H9 (cell line): Measurements from ENCODE around the gene KIF16B. TPM values are rescaled to one million over a fixed set of nuclear protein-coding genes. Genes with fewer than 3 reads are reported as not detected.

Experiments used
- DNase-seq: peaks from one replicate; pipeline ENCODE4 v3.0.0-alpha.2; 2017
- H2AFZ ChIP-seq: one replicate; pipeline ENCODE4 v1.6.1; 2013; ENCODE audit warnings: mild to moderate bottlenecking, low read length, control low read depth, moderate library complexity
- H2AK5ac ChIP-seq: 2 replicates; pipeline ENCODE4 v1.6.1; 2013; ENCODE audit warnings: low read length, control low read depth, mixed read lengths; ENCODE audit not compliant: insufficient read length
- H2BK120ac ChIP-seq: one replicate; pipeline ENCODE4 v1.6.1; 2013; ENCODE audit warnings: low read depth, mild to moderate bottlenecking, low read length, control low read depth, inconsistent platforms; ENCODE audit not compliant: poor library complexity, severe bottlenecking
- H2BK12ac ChIP-seq: 2 replicates; pipeline ENCODE4 v1.6.1; 2013; ENCODE audit warnings: low read length, control low read depth, mixed read lengths, low read depth; ENCODE audit not compliant: insufficient read length
- H2BK15ac ChIP-seq: 2 replicates; pipeline ENCODE4 v1.6.1; 2013; ENCODE audit warnings: low read depth, low read length, control low read depth
- H2BK20ac ChIP-seq: one replicate; pipeline ENCODE4 v1.6.1; 2013; ENCODE audit warnings: low read depth, mild to moderate bottlenecking, low read length, control low read depth, inconsistent platforms; ENCODE audit not compliant: poor library complexity, severe bottlenecking
- H2BK5ac ChIP-seq: 2 replicates; pipeline ENCODE4 v1.6.1; 2013; ENCODE audit warnings: low read length, control low read depth, mixed read lengths; ENCODE audit not compliant: insufficient read length
- H3K14ac ChIP-seq: 2 replicates; pipeline ENCODE4 v1.6.1; 2013; ENCODE audit warnings: low read length, control low read depth; ENCODE audit not compliant: insufficient read depth
- H3K18ac ChIP-seq: 2 replicates; pipeline ENCODE4 v1.6.1; 2013; ENCODE audit warnings: low read depth, mild to moderate bottlenecking, mixed read lengths, low read length, control low read depth; ENCODE audit not compliant: insufficient read length
- H3K23ac ChIP-seq: 2 replicates; pipeline ENCODE4 v1.6.1; 2013; ENCODE audit warnings: low read length, control low read depth, mixed read lengths, low read depth; ENCODE audit not compliant: insufficient read length
- H3K23me2 ChIP-seq: 2 replicates; pipeline ENCODE4 v1.6.1; 2013; ENCODE audit warnings: low read depth, mild to moderate bottlenecking, mixed read lengths, low read length, control low read depth; ENCODE audit not compliant: insufficient read length, poor library complexity, severe bottlenecking
- H3K27ac ChIP-seq: 2 replicates; pipeline ENCODE4 v1.5.1; 2013; ENCODE audit warnings: low read length, control low read depth, mixed read lengths, low read depth; ENCODE audit not compliant: insufficient read length
- H3K27me3 ChIP-seq: 2 replicates; pipeline ENCODE4 v1.6.1; 2013; ENCODE audit warnings: low read length, control low read depth, inconsistent platforms; ENCODE audit not compliant: insufficient read depth
- H3K4ac ChIP-seq: 2 replicates; pipeline ENCODE4 v1.6.1; 2013; ENCODE audit warnings: low read depth, mild to moderate bottlenecking, control low read depth, inconsistent platforms, low read length, moderate library complexity
- H3K4me1 ChIP-seq: 2 replicates; pipeline ENCODE4 v1.6.1; 2013; ENCODE audit warnings: low read length, control low read depth, inconsistent platforms; ENCODE audit not compliant: insufficient read depth
- H3K4me2 ChIP-seq: 2 replicates; pipeline ENCODE4 v1.6.1; 2013; ENCODE audit warnings: low read length, control low read depth, mixed read lengths; ENCODE audit not compliant: insufficient read length, insufficient read depth
- H3K56ac ChIP-seq: 2 replicates; pipeline ENCODE4 v1.6.1; 2013; ENCODE audit warnings: low read depth, mild to moderate bottlenecking, mixed read lengths, low read length, control low read depth; ENCODE audit not compliant: insufficient read length
- H3K79me1 ChIP-seq: 2 replicates; pipeline ENCODE4 v1.6.1; 2013; ENCODE audit warnings: low read depth, mild to moderate bottlenecking, moderate library complexity, low read length, control low read depth, inconsistent platforms; ENCODE audit not compliant: insufficient read depth, poor library complexity, severe bottlenecking
- H3K79me2 ChIP-seq: 2 replicates; pipeline ENCODE4 v1.6.1; 2013; ENCODE audit warnings: low read length, control low read depth, inconsistent platforms; ENCODE audit not compliant: insufficient read depth
- H3K9ac ChIP-seq: 2 replicates; pipeline ENCODE4 v1.6.1; 2013; ENCODE audit warnings: low read length, control low read depth, mixed read lengths; ENCODE audit not compliant: insufficient read length; ENCODE audit errors: extremely low read depth
- H3K9me3 ChIP-seq: one replicate; pipeline ENCODE4 v1.6.1; 2013; ENCODE audit warnings: low read depth, low read length, inconsistent platforms; ENCODE audit not compliant: control insufficient read depth
- H3T11ph ChIP-seq: one replicate; pipeline ENCODE4 v1.6.1; 2013; ENCODE audit warnings: mild to moderate bottlenecking, low read length, control low read depth, inconsistent platforms
- H4K20me1 ChIP-seq: one replicate; pipeline ENCODE4 v1.6.1; 2013; ENCODE audit not compliant: control insufficient read depth, insufficient read length, insufficient read depth
- H4K5ac ChIP-seq: 2 replicates; pipeline ENCODE4 v1.6.1; 2013; ENCODE audit warnings: low read depth, mild to moderate bottlenecking, mixed read lengths, low read length, control low read depth; ENCODE audit not compliant: insufficient read length
- H4K8ac ChIP-seq: replicated peaks from 2 replicates; pipeline ENCODE4 v1.6.1; 2013; ENCODE audit warnings: low read length, control low read depth, mixed read lengths, low read depth; ENCODE audit not compliant: insufficient read length
- H4K91ac ChIP-seq: 2 replicates; pipeline ENCODE4 v1.6.1; 2013; ENCODE audit warnings: low read depth, mild to moderate bottlenecking, moderate library complexity, mixed read lengths, low read length, control low read depth; ENCODE audit not compliant: insufficient read length
- H3K27ac Mint-ChIP-seq, 3 experiments: 2 replicates in 2 of 3; 3 replicates in 1 of 3; pipeline ENCODE4 v1.8.0; 2020 to 2021; ENCODE audit warnings: mixed read lengths in 3 of 3, mild to moderate bottlenecking in 1 of 3, moderate library complexity in 1 of 3
- H3K27me3 Mint-ChIP-seq: 2 replicates; pipeline ENCODE4 v1.8.0; 2021; ENCODE audit warnings: low read depth, mild to moderate bottlenecking, moderate library complexity, mixed read lengths
- H3K36me3 Mint-ChIP-seq, 3 experiments: 2 replicates in 2 of 3; 3 replicates in 1 of 3; pipeline ENCODE4 v1.8.0; 2020 to 2021; ENCODE audit warnings: low read depth in 3 of 3, mixed read lengths in 3 of 3; ENCODE audit not compliant: insufficient read depth in 1 of 3
- H3K4me1 Mint-ChIP-seq, 2 experiments: 2 replicates each; pipeline ENCODE4 v1.8.0; 2020; ENCODE audit warnings: mixed read lengths in 2 of 2
- H3K4me3 Mint-ChIP-seq, 2 experiments: 2 replicates in 1 of 2; 3 replicates in 1 of 2; pipeline ENCODE4 v1.8.0; 2020 to 2021; ENCODE audit warnings: mild to moderate bottlenecking in 2 of 2, mixed read lengths in 2 of 2, moderate library complexity in 1 of 2
- H3K9me3 Mint-ChIP-seq, 2 experiments: 2 replicates in 1 of 2; 3 replicates in 1 of 2; pipeline ENCODE4 v1.8.0; 2020; ENCODE audit warnings: mild to moderate bottlenecking in 2 of 2, mixed read lengths in 2 of 2, moderate library complexity in 1 of 2
- CTCF ChIP-seq: fragments of 200-600 bp; sonication (generic); conservative IDR thresholded peaks from 3 replicates; pipeline ENCODE4 v1.8.0; 2021; ENCODE audit warnings: antibody characterized with exemption, mild to moderate bottlenecking
- WGBS: extraction: QIAGEN DNeasy Blood & Tissue Kit; methylation state at CpG from one replicate; pipeline ENCODE4 v1.1.7; 2013; ENCODE audit warnings: missing lambda C conversion rate, low lambda C conversion rate, mixed read lengths; ENCODE audit not compliant: insufficient read length; ENCODE audit errors: extremely low coverage; 5-methylcytosine and 5-hydroxymethylcytosine counted together
- total RNA-seq: library from RNA; stranded (reverse); gene quantifications from 2 replicates; pipeline ENCODE4 v1.2.1, GENCODE V29; 2021

KIF16B gene
- total RNA-seq, 1 experiment from 2014 or later, result 7.4 TPM

GRCh38 chr20:16601047-16601446, 27.8 kb upstream of the KIF16B start:
- Histone ChIP-seq H2BK20ac (no peak overlapping the region), H4K20me1 (no peaks in the 10 kb centered on the region), H2BK12ac (no peak overlapping the region), H4K8ac (no peak overlapping the region), H3K9ac (no peak overlapping the region), H3K23ac (no peak overlapping the region), H3K4me2 (no peak overlapping the region), H2AFZ (no peak overlapping the region), H2BK120ac (no peak overlapping the region), H3K23me2 (no peaks in the 10 kb centered on the region), H3T11ph (no peak overlapping the region), H3K79me2 (no peaks in the 10 kb centered on the region), H2BK15ac (no peak overlapping the region), H4K91ac (no peak overlapping the region), H2BK5ac (no peak overlapping the region), H3K27ac (no peak overlapping the region), H3K4ac (no peak overlapping the region), H3K18ac (no peak overlapping the region), H3K27me3 (no peaks in the 10 kb centered on the region), H3K4me1 (no peaks in the 10 kb centered on the region), H3K9me3 (no peaks in the 10 kb centered on the region), H3K14ac (no peak overlapping the region), H3K79me1 (no peaks in the 10 kb centered on the region), H2AK5ac (no peak overlapping the region), H4K5ac (no peak overlapping the region), H3K56ac (no peak overlapping the region)
- no peaks in the 10 kb centered on the region for H3K4me1 Mint-ChIP-seq
- no peak overlapping the region for H3K4me3 Mint-ChIP-seq
- no CpG with 5 or more reads among the region's 2 CpGs for WGBS
- no peak for DNase-seq
- peaks cover 2% of the 10 kb centered on the region; the same call in 1 of the 2 replicates for H3K27me3 Mint-ChIP-seq
- TF ChIP-seq CTCF, result no peak
- H3K9me3 Mint-ChIP-seq, result no peaks in the 10 kb centered on the region
- H3K36me3 Mint-ChIP-seq, result no peaks in the 10 kb centered on the region
- no peak overlapping the region for H3K27ac Mint-ChIP-seq
